Aorta (tissue), 5 donors: ENCODE results near the gene FNDC3B. TPM values are rescaled to one million over a fixed set of nuclear protein-coding genes. Genes with fewer than 3 reads are reported as not detected.

Experiments used
- ATAC-seq: fragments of 200-7000 bp; cut with Tn5 transposase; one replicate; pipeline ENCODE4 v1.9.1; 2022; ENCODE audit warnings: moderate library complexity; ENCODE audit not compliant: low FRiP score
- DNase-seq, 2 donors: peaks; one replicate each; pipeline ENCODE4 v3.0.0-alpha.2; 2020
- H3K27ac ChIP-seq, 2 donors: one replicate each; pipeline ENCODE4 v1.5.1; 2013; ENCODE audit warnings: low read length in 2 of 2, mild to moderate bottlenecking in 2 of 2, moderate library complexity in 2 of 2, control low read depth in 1 of 2, inconsistent platforms in 1 of 2, low read depth in 1 of 2
- H3K27me3 ChIP-seq, 2 donors: one replicate each; pipeline ENCODE4 v1.6.1; 2013; ENCODE audit warnings: control low read depth in 1 of 2, low read length in 1 of 2, mild to moderate bottlenecking in 1 of 2, moderate library complexity in 1 of 2; ENCODE audit not compliant: insufficient read depth in 2 of 2, control insufficient read depth in 1 of 2
- H3K36me3 ChIP-seq, 2 donors: one replicate each; pipeline ENCODE4 v1.6.1; 2013; ENCODE audit warnings: control low read depth in 1 of 2, low read length in 1 of 2, mild to moderate bottlenecking in 1 of 2; ENCODE audit not compliant: insufficient read depth in 2 of 2, control insufficient read depth in 1 of 2
- H3K4me1 ChIP-seq, 2 donors: one replicate each; pipeline ENCODE4 v1.6.1; 2013; ENCODE audit warnings: low read length in 2 of 2, control low read depth in 1 of 2, mild to moderate bottlenecking in 1 of 2, moderate library complexity in 1 of 2; ENCODE audit not compliant: insufficient read depth in 2 of 2, control insufficient read depth in 1 of 2
- H3K4me3 ChIP-seq, 2 donors: one replicate each; pipeline ENCODE4 v1.5.1; 2013; ENCODE audit warnings: low read length in 2 of 2, control low read depth in 1 of 2, mild to moderate bottlenecking in 1 of 2
- H3K9me3 ChIP-seq: one replicate; pipeline ENCODE4 v1.6.1; 2013; ENCODE audit warnings: mild to moderate bottlenecking, low read length; ENCODE audit not compliant: control insufficient read depth
- WGBS, 2 donors: extraction: QIAGEN DNeasy Blood & Tissue Kit; methylation state at CpG; one replicate each; pipeline ENCODE4 v1.1.7; 2013; 5-methylcytosine and 5-hydroxymethylcytosine counted together
- intact Hi-C, 2 donors: fragments of 100-400 bp; cut with DNase I; formaldehyde crosslinking; loops; one replicate each; pipeline versions ENCODE4 v1.14.2 to v1.15.0; 2022
- polyA plus RNA-seq, 2 donors: library from polyadenylated mRNA; stranded (reverse); fragments of 200-250 nt; gene quantifications; one replicate each; pipeline ENCODE4 v1.2.3, GENCODE V29; 2013
- total RNA-seq, 2 donors: library from RNA; stranded (reverse); fragmentation: NEBNext Ultra II Directional; extraction: Animal tissue kit (Norgen Biotek cat#: 25700); gene quantifications; one replicate each; pipeline ENCODE4 v1.2.1, GENCODE V29; 2021
- donor health status: healthy with polysubstance abuse.
- donor health status: Bipolar disorder and iron deficiency.
- donor health status: DM: no; HTN: no; CAD: no.
- donor health status: DM: no; HTN: no; CAD: no.
- donor health status: DM: yes; HTN: yes; CAD: no.

The FNDC3B gene
- total and polyA plus RNA-seq, 4 donors: 12.5 to 239 (median 120) TPM

GRCh38 chr3:172312711-172313110 lies 273.3 kb downstream of the FNDC3B start:
- no peaks in the 10 kb centered on the region for H3K27me3 ChIP-seq
- peaks cover 5 to 25% of the 10 kb centered on the region in 2 donors for H3K4me1 ChIP-seq
- no peaks in the 10 kb centered on the region for H3K9me3 ChIP-seq
- no peak overlapping the region for H3K4me3 ChIP-seq
- DNase-seq (no peak), ATAC-seq (no peak)
- intact Hi-C loops: loop anchor here in 1 of 2 donors (10.0 kb wide), 1 partner anchor 108 kb away; no protein-coding TSS in a partner anchor
- no peaks in the 10 kb centered on the region for H3K36me3 ChIP-seq
- 45 to 53% methylated on average over 5 of the region's 5 CpGs for WGBS, 2 donors
- peak overlapping the region in 1 of 2 donors; percentile 81 for H3K27ac ChIP-seq

- WGBS, 2 donors: 13 to 25% methylated on average over 3 of the region's 3 CpGs
- Histone ChIP-seq H3K27me3 (no peaks in the 10 kb centered on the region), H3K27ac (peak overlapping the region in 1 of 2 donors; percentile 65), H3K4me3 (no peak overlapping the region), H3K36me3 (no peaks in the 10 kb centered on the region), H3K4me1 (peaks cover 8 to 30% of the 10 kb centered on the region in 2 donors), H3K9me3 (no peaks in the 10 kb centered on the region)
- DNase-seq: no peak
- intact Hi-C loops: loop anchor here in 1 of 2 donors (10.0 kb wide), 1 partner anchor 109 kb away; no protein-coding TSS in a partner anchor
- no peak for ATAC-seq
These were observed 274.3 kb downstream of the FNDC3B start for GRCh38 chr3:172313671-172314070.

GRCh38 chr3:172314591-172315160 lies 275.3 kb downstream of the FNDC3B start:
- H3K4me3 ChIP-seq: no peak overlapping the region
- H3K36me3 ChIP-seq: no peaks in the 10 kb centered on the region
- no peaks in the 10 kb centered on the region for H3K9me3 ChIP-seq
- peaks cover 10 to 34% of the 10 kb centered on the region in 2 donors for H3K4me1 ChIP-seq
- H3K27ac ChIP-seq: no peak overlapping the region
- no peak for DNase-seq
- 84% methylated on average over 8 of the region's 8 CpGs for WGBS, 2 donors
- H3K27me3 ChIP-seq: no peaks in the 10 kb centered on the region
- intact Hi-C loops: loop anchor here (5.0 to 10.0 kb wide), 2 partner anchors 57 to 110 kb away; no protein-coding TSS in a partner anchor
- no peak for ATAC-seq

- no peak for ATAC-seq
- no peaks in the 10 kb centered on the region for H3K9me3 ChIP-seq
- H3K27ac ChIP-seq: no peak overlapping the region
- intact Hi-C loops: loop anchor here (5.0 to 10.0 kb wide), 2 partner anchors 58 to 111 kb away; no protein-coding TSS in a partner anchor
- H3K4me3 ChIP-seq: no peak overlapping the region
- 73 to 78% methylated on average over 11 of the region's 11 CpGs for WGBS, 2 donors
- no peaks in the 10 kb centered on the region for H3K36me3 ChIP-seq
- no peaks in the 10 kb centered on the region for H3K27me3 ChIP-seq
- no peak for DNase-seq
- H3K4me1 ChIP-seq: peaks cover 16 to 36% of the 10 kb centered on the region in 2 donors
These were observed 276.2 kb downstream of the FNDC3B start for GRCh38 chr3:172315401-172316091.

GRCh38 chr3:172316758-172317157 lies 277.4 kb downstream of the FNDC3B start:
- ATAC-seq: no peak
- 72 to 76% methylated on average over 4 of the region's 4 CpGs for whole genome bisulfite sequencing, 2 donors

GRCh38 chr3:172317481-172317880 lies 278.1 kb downstream of the FNDC3B start:
- ATAC-seq (no peak), DNase-seq (no peak)
- Histone ChIP-seq H3K36me3 (no peaks in the 10 kb centered on the region), H3K27me3 (no peaks in the 10 kb centered on the region), H3K4me1 (peaks cover 17 to 36% of the 10 kb centered on the region in 2 donors), H3K27ac (peak overlapping the region; percentile 83 to 86), H3K9me3 (no peaks in the 10 kb centered on the region), H3K4me3 (no peak overlapping the region)
- WGBS, 2 donors: 60 to 63% methylated on average over 8 of the region's 8 CpGs
- intact Hi-C loops: loop anchor here (5.0 to 10.0 kb wide), 2 partner anchors 60 to 113 kb away; no protein-coding TSS in a partner anchor

More at GRCh38 chr3:172316758-172317157, 277.4 kb downstream of the FNDC3B start:
- intact Hi-C loops: loop anchor here (5.0 to 10.0 kb wide), 2 partner anchors 59 to 112 kb away; no protein-coding TSS in a partner anchor
- Histone ChIP-seq H3K27me3 (no peaks in the 10 kb centered on the region), H3K27ac (peak overlapping the region; percentile 8 to 25), H3K4me3 (no peak overlapping the region), H3K4me1 (peaks cover 17 to 37% of the 10 kb centered on the region in 2 donors), H3K36me3 (no peaks in the 10 kb centered on the region), H3K9me3 (no peaks in the 10 kb centered on the region)
- DNase-seq: no peak

GRCh38 chr3:172317984-172318383 lies 278.6 kb downstream of the FNDC3B start:
- Histone ChIP-seq H3K36me3 (no peaks in the 10 kb centered on the region), H3K27me3 (no peaks in the 10 kb centered on the region), H3K4me3 (no peak overlapping the region), H3K9me3 (no peaks in the 10 kb centered on the region), H3K4me1 (peaks cover 16 to 34% of the 10 kb centered on the region in 2 donors), H3K27ac (peak overlapping the region; percentile 86 to 99)
- DNase-seq: peak; percentile 70 to 82
- WGBS, 2 donors: 0 to 1% methylated on average over 1 of the region's 1 CpG
- intact Hi-C loops: loop anchor here (5.0 to 10.0 kb wide), 2 partner anchors 61 to 113 kb away; no protein-coding TSS in a partner anchor
- peak; percentile 86 for ATAC-seq

GRCh38 chr3:172319595-172319994 lies 280.2 kb downstream of the FNDC3B start:
- ATAC-seq (peak; percentile 47), DNase-seq (no peak)
- WGBS, 2 donors: 7 to 16% methylated on average over 8 of the region's 8 CpGs
- no peaks in the 10 kb centered on the region for H3K27me3 ChIP-seq
- no peaks in the 10 kb centered on the region for H3K36me3 ChIP-seq
- H3K9me3 ChIP-seq: no peaks in the 10 kb centered on the region
- H3K4me3 ChIP-seq: no peak overlapping the region
- intact Hi-C loops: loop anchor here (5.0 to 10.0 kb wide), 2 partner anchors 62 to 115 kb away; no protein-coding TSS in a partner anchor
- H3K4me1 ChIP-seq: peaks cover 15 to 32% of the 10 kb centered on the region in 2 donors
- H3K27ac ChIP-seq: peak overlapping the region; percentile 94 to 99
